ENCODE measurements around the gene CSRNP3. TPM values are rescaled to one million over a fixed set of nuclear protein-coding genes. Genes with fewer than 3 reads are reported as not detected.

The CSRNP3 gene
- total RNA-seq, 4 donors from 2014 or later, result 0.51 to 2.4 (median 1.1) TPM

DNA sequence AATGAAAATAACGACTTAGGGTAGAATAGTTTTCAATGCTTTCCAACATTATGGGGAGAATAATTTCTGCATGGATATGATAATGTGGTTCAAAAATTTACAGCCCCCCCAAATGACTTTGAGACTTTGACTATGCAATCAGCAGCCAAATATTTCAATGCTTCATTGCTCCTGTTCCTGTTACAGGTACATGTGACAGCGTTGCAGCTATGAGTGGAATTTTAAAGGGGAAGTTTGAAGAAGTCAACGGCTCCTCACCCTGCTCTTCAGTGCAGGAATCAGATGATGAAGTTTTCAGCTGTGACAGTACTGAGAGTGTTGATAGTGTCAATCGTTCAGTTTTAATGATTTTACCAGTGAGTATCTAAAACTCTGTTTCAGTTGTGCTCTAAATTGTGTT lies 25.1 kb downstream of the CSRNP3 start:
- TF ChIP-seq, protein P1, sequence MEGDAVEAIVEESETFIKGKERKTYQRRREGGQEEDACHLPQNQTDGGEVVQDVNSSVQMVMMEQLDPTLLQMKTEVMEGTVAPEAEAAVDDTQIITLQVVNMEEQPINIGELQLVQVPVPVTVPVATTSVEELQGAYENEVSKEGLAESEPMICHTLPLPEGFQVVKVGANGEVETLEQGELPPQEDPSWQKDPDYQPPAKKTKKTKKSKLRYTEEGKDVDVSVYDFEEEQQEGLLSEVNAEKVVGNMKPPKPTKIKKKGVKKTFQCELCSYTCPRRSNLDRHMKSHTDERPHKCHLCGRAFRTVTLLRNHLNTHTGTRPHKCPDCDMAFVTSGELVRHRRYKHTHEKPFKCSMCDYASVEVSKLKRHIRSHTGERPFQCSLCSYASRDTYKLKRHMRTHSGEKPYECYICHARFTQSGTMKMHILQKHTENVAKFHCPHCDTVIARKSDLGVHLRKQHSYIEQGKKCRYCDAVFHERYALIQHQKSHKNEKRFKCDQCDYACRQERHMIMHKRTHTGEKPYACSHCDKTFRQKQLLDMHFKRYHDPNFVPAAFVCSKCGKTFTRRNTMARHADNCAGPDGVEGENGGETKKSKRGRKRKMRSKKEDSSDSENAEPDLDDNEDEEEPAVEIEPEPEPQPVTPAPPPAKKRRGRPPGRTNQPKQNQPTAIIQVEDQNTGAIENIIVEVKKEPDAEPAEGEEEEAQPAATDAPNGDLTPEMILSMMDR (IDR thresholded peaks at IDR 0.05; ENCODE audit: low read depth), result no peak

DNA sequence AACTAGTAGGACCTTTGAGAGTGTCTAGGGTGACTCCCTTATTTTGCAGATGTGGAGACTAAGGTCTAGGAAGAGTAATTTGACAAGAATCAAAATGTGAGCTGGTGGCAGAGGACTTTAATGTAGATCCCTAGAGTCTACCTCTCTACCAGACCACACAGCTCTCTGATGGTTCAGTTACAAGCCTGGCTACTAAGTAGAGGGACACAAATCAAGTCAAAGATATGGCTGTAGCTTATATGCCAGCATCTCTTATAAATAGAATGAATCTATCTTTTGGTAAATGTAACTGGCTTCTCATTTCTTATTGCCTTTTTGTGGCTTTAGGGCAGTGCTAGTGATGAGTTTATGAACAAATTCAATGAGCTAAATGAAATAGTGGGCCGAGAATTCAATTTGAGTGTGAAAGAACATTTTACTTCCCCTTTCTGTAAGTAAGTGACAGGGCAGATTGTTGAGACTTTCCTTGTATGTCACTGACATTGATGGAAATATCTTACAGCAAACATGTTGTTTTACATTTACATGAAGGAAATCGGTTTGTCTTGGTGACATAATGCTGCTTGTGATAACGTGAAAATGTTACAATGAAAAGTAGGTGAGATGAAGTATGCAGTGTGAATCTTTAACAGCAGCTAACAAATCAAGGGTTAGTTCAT lies 28.3 kb downstream of the CSRNP3 start:
- TF ChIP-seq, protein P1 (IDR thresholded peaks at IDR 0.05; ENCODE audit: low read depth), result no peak

DNA sequence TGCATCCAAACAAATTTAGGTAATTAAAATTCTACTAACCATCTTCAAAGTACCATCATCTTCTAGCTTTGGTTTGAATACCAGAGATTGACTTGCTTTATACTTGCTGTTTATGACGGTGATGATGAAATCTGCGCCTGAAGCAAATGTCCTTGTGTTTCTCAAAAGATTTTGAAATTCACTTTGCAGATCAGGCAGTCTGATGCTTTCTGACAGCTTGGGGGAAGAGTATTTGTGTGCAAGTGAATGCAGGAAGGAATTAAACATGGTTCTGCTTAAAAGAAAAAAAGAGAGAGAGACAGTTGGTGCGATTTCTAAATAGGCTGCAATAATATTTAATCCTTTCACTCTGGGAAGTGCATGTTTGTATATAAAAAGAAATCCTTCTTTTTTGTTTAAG lies 29.6 kb downstream of the CSRNP3 start:
- TF ChIP-seq, protein P1 (IDR thresholded peaks at IDR 0.05; ENCODE audit: low read depth), result no peak

DNA sequence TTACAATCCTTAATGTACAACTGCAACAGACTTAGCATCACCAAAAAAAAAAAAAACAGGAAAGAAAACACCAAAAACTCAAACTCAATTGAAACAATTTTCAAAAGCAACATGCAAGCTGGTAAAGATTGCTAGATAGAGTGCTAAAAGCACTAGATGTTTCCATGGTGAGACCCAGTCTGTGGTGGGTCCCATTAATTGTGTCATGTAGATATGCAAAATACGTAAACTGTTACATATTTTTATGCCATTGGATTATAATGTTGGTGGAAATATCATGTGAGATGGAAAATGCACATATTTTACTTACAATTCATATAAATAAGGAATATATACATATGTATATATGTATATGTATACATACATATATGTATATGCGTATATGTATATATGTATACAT lies 30.5 kb downstream of the CSRNP3 start:
- TF ChIP-seq, protein P1 (IDR thresholded peaks at IDR 0.05; ENCODE audit: low read depth), result no peak

DNA sequence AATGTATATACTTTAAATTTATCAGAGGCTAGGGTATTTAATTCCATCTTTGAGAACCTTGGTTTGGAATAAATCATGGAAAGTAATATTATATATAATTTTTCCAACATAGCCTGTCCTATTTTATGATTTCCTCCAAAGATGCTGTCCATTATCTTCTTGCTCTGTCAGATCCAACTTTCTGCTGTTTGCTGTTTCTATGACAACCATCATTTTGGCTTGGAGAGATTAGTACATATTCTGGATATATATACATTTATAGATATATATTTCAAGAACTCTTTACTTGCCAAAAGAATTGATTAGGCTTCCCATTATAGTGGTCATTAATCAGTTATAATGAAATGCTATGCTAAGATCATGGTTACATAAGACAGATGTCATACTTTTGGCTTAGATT lies 31.3 kb downstream of the CSRNP3 start:
- TF ChIP-seq, protein P1 (IDR thresholded peaks at IDR 0.05; ENCODE audit: low read depth), result no peak

DNA sequence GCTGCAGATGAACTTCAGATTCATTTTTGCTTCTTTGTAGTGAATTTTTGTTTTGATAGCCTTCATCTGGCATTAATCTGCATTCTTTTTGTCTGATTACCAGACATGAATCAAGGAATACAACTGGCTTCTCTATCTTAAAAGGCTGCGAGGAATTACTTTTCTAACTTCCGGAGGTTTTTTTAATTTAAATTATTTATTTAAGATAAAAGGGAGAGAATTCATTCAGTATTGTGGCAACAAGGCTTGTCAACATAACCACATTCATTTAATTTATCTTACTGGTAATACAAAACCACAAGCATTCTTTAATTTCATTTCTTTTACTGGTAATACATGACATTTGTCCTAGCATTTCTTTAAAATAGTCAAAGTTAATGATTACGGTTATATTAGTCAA lies 36.0 kb downstream of the CSRNP3 start:
- TF ChIP-seq, protein P1 (IDR thresholded peaks at IDR 0.05; ENCODE audit: low read depth), result no peak

DNA sequence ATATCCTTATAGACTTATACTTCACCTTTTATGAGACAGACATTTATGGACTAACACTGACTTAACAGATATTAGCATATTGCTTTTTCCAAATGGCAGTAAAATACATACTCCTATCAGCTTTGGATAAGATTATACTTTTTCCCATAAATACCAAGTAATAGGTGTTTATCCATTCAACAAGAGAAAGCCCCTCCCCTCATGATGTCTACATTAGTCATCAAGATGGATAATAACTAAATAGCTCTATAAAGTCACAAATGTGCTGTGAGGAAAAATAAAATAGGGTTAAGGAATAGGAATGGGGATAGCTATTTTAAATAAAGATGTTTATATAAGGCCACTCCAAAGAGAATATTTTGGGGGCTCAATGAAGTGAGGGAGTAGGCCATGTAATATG lies 39.4 kb downstream of the CSRNP3 start:
- TF ChIP-seq, protein P1 (IDR thresholded peaks at IDR 0.05; ENCODE audit: low read depth), result no peak
